Neural progenitor cell (in vitro differentiated cells): ENCODE results near the gene PPFIBP1.

Source experiments
- EZH2 ChIP-seq: fragments of 200-600 bp; sonication (generic); IDR thresholded peaks from 2 replicates; pipeline ENCODE4 v1.6.1; 2017; ENCODE audit warnings: antibody characterized with exemption, mild to moderate bottlenecking, moderate library complexity
- EZH2phosphoT487 ChIP-seq: fragments of 200-600 bp; sonication (generic); IDR thresholded peaks from 2 replicates; pipeline ENCODE4 v1.6.1; 2017; ENCODE audit warnings: antibody characterized with exemption
- TF ChIP-seq, protein P1 (sequence below): fragments of 200-600 bp; sonication (generic); IDR thresholded peaks from 2 replicates; pipeline ENCODE4 v1.5.1; 2017; ENCODE audit warnings: antibody characterized with exemption, mild to moderate bottlenecking

DNA sequence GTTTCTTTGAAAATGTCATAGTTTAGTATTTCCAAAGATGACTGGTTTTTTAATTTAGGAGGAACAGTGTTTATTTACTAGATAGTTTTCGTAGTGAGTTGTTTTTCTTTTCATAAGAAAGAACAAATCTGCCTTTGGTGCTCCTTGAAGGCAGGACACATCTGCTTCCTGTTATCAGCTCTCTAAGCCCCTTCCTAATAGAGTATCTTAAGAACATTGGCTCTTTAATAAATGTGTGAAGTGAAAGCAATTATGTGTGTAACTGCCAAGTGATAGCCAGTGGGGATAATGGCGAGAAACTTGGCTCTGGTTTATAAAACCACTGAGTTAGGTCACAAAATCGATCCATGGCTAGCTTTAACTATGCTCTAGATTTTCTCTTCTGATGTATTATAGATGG is 23.5 kb upstream of the PPFIBP1 start:
- TF ChIP-seq EZH2 = no peak
- TF ChIP-seq, protein P1, sequence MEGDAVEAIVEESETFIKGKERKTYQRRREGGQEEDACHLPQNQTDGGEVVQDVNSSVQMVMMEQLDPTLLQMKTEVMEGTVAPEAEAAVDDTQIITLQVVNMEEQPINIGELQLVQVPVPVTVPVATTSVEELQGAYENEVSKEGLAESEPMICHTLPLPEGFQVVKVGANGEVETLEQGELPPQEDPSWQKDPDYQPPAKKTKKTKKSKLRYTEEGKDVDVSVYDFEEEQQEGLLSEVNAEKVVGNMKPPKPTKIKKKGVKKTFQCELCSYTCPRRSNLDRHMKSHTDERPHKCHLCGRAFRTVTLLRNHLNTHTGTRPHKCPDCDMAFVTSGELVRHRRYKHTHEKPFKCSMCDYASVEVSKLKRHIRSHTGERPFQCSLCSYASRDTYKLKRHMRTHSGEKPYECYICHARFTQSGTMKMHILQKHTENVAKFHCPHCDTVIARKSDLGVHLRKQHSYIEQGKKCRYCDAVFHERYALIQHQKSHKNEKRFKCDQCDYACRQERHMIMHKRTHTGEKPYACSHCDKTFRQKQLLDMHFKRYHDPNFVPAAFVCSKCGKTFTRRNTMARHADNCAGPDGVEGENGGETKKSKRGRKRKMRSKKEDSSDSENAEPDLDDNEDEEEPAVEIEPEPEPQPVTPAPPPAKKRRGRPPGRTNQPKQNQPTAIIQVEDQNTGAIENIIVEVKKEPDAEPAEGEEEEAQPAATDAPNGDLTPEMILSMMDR = no peak
- no peak for TF ChIP-seq EZH2phosphoT487
